Hypothalamus (tissue), 51 donors: ENCODE measurements around the gene EIF2S2.

Source experiments
- DNase-seq, 51 donors: peaks; one replicate each; lab custom pipeline; 2025; lab: John Stamatoyannopoulos, UW

Gene EIF2S2

DNA sequence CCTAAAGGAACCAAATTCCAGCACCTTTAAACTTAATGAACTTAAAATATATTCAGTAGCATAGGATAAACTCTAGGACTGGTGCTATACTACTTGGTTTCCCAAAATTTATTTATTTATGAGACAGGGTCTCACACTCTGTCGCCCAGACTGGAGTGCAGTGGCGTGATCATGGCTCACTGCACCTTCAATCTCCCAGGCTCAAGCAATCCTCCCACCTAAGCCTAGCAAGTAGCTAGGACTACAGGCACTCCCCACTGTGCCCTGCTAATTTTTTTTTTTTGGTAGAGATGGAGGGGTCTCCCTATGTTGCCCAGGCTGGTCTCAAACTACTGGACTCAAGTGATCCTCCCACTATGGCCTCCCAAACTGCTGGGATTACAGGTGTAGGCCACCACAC is 21.4 kb downstream of the EIF2S2 start:
- no peak for DNase-seq

DNA sequence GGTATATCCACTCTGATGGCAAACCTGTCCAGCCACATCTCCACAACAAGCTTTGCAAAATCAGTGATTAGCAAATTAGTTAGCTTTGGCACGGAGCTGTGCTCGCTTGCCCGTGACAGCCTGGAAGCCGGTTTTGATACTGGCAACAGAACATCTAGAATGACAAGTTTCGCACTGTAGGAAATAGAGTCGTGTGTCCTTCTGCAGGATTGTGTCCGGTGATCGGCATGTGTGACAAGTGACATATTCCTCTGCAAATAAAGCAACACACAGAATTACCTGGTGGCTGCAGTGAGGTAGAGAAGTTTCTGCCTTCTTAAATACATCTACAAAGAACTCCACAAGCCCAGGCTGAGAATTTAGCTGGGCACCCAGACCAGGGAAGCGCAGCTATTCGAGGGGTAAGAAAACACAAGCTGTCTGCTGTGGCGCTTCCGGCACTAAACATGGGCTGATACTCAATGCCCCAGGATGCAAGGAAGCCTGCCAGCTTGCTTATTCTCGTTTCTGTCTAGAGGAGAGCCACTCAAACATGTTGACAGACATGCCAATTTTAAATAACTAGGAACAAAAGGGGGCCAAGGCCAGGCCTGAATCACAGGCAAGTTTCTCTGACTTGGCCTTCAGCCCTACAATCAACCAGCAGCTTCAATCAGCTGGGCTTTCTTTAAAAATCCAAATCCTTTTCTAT is 22.2 kb downstream of the EIF2S2 start:
- no peak for DNase-seq

DNA sequence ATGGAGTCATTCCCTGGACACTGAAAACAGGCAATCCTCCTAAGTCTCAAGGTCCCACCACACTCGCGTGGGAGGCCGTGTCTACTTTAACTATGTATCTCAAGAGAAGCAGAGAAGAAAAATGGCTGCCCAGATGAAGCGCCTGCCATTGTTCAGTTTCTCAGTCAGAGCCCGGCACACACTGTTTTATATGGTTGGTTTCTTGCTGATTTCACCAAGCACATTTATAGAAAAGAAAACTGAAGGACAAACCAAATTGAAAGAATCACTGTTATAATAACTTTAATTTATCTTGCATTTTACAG is 22.9 kb downstream of the EIF2S2 start:
- DNase-seq: no peak

DNA sequence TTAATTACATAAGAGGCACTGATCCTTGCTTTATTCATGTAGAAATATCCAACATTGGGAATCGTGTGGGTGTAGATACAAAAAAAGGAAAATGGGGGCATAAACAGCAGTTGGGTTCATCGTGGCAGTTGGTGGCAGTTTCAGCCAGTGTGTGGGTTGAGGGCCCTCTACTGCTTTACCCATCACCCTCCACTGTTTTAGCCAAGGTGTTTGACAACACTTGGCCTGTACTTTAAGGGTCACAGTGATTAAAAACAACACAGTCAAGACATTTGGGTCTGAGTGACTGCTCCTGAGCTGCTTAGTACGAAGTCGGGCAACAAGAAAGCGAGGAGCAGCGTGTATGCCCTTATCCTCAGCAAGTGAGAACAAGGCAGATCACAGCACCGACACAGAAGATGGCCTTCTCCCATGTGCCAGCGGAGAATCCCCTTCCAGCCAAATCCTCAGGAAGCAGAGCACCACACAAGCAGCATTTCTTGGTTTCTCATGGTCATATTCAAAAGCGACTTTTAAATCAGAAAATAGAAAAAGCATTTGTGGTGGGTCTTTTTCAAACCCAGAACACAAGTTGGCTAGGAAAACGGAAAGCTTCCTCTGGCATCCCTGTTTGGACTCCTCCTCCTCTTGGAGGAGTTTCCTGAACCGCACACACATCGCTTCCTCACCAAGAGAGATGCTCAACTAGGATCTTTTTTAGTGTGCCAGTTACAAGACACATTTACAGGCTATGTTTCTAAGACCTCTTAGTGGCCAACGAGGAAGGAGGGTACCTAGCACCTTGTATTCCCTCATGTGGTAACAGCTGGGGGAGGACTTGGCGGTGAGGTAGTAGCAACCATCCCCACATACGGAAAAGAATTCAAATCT is 23.5 kb downstream of the EIF2S2 start:
- no peak for DNase-seq

DNA sequence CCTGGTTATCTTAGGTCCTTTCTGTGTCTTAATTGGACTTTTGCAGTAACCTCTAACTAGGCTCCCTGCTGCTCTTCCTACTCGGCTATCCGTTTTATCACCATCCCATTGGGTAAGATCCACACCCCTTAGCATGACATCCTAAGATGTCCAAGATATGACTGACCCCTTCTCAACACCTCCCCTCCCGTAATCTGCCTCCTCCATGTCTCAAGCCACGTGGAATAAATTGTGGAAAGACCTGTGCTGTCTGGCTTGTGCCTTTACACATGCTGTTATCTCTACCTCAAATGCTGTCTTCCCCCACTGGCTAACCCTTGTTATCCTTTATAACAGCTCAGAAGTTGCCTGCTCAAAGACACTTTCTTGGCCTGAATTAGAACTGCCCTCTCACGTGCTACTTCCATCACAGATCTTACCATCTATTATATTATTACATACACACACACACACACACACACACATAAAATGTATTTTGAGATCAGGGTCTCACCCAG is 26.5 kb downstream of the EIF2S2 start:
- no peak for DNase-seq

DNA sequence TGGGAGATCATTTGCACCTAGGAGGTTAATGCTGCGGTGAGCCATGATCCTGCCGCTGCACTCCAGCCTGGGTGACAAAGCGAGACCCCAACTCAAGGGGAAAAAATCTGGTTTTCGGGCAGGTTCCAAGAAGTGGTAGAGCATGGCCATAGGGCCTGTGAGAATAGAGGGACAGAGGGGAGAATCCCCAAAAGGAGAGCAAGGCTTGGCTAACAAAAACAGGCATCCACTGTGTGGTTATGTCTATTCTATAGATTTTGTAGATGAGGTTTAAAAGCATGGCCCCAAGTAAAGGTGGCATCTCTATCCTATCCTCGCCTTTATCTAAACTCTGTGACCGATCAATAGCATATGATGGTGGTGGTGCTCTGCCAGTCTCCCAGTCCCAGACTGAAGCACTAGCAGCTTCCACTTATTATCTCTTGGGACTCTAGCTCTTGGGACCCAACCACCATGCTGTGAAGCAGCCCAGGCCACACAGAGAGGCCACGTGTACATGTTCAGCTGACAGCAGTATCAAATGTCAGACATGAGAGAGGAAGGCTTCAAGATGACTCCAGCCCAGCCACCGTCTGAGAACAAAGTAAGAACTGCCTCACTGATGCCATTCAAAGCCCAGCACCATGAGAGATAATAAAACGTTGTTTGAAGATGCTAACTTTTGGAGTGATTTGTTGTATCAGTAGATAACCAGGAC is 27.7 kb downstream of the EIF2S2 start:
- DNase-seq: no peak

DNA sequence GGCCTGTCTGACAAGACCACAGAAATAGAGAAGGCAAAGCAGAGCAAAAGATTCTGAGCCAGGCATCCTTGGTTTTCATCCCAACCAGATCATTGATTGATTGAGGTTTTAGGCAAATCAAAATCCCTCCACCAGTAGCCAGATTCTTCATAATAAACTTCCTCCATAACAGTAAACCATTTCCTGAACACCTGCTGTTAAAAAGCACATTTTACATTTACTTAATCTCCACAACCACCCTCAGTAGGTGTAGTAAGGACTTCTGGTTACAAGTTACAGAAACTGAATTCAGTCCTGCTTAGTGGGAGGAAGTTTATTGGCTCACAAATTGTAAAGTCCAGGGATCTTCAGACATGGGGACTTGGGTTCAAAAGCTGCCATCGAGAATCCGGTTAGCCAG is 28.3 kb downstream of the EIF2S2 start:
- DNase-seq: no peak

DNA sequence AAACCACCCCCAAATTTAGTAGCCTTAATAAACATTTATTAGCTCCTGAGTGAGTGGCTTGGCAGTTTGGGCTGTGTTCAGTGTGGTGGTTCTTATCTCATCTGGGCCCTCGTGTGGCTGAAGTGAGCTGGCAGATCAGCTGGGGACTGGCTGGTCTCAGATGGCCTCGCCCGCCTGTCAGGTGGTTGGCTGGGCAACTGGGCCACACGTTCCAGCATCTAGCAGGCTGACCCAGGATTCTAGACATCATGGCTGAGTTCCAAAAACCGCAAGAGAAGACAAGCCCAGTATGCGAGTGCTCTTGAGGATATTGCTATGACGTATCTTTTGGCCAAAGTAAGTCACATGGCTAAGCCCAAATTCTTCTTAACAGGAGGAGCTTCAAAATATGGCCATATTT is 28.9 kb downstream of the EIF2S2 start:
- peak in 12 of 51 donors; percentile 3 to 23 (median 10) for DNase-seq

DNA sequence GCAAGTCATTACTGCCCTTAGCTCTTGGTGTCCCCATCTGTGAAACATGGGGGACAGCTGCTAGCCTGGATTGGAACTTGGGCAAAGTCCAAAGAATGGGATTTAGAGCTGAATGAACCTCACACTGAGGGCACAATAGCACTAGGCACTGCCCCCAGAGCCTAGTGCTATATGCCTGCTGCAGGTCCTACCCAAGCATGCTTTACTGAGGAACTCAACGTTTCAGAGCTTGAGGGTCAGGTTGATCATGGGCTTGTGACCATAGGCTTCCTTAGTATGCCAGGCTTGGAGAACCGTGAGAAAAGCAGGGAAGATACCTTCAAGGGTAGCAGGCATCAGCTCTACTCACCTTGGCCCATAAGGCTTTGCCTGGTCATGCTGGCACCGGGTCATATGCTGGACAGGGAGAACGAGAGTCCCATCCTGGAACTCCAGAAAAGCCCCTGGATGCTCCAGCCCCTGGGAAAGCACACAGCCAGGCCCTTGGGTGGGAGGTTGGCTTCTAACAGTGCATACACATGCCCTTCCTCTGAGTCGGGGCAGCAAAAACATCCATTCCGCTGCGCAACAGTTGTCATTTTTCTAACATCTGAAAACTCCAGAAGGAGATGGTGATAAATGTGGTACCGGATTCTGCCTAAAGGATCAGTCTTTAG is 29.7 kb downstream of the EIF2S2 start:
- DNase-seq: no peak

DNA sequence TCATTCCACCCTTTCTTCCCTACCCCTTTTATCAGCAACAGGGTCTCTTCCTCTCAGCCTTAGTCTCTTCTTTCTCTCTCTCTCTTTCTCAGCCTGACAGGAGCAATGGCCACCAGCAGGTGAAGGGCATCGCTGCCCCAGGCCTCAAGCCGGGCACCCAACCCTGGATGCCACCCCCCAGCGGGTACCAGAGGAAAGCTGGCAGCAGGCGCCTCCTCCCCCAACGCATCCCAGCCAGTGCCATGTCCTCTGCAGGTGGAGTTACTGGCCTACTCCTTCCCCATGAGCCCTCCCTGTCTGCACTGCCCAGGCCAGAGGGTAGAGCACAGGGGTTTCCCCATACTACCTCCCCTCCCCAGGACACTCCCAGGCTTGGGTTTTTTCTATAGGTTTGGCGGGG is 32.2 kb downstream of the EIF2S2 start:
- no peak for DNase-seq

DNA sequence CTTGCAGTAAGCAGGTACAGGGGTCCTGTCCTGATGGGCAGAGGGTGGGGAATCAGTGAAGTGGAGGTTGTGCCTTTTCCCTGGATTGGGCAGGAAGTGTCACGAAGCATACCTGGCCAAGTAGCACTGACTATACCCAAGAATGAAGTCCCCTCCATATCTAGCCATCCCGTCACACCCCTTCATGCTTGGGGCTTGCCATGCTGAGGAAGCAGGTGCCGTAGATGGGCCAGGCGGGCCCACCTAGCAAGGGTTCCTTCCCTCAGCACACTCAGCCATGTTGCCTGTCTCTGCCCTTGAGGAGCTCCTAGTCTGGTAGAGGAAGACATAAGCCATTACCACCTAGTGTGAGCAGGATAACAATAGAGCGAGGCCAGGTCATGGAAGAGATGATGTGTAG is 33.5 kb downstream of the EIF2S2 start:
- DNase-seq: no peak

DNA sequence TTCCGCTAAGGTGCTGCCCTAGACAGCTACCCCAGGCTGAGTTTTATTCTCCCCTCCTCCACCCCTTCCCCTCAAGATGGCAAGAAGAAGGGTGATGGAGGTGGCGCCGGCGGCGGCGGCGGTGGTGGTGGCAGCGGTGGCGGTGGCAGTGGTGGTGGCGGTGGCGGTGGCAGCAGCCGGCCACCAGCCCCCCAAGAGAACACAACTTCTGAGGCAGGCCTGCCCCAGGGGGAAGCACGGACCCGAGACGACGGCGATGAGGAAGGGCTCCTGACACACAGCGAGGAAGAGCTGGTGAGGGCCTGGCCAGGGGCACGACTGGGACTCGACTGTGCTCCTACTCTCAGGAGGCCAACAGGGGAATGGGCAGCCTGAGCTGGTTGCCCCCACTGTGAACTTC is 35.1 kb downstream of the EIF2S2 start:
- DNase-seq: no peak

DNA sequence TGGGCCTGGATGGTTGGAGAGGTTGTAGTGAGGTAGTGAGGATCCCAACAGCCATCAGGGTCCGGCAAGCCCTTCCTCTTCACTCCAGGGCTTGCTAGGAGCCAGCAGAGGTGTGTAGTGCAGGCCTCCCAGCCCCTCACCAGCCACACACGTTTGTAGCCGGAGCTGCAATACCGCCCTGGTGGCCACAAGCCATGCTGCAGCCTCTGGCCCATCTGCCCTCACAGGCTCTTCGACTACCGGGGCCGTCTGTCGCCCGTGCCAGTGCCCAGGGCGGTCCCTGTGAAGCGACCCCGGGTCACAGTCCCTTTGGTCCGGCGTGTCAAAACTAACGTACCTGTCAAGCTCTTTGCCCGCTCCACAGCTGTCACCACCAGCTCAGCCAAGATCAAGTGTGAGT is 36.4 kb downstream of the EIF2S2 start:
- no peak for DNase-seq

DNA sequence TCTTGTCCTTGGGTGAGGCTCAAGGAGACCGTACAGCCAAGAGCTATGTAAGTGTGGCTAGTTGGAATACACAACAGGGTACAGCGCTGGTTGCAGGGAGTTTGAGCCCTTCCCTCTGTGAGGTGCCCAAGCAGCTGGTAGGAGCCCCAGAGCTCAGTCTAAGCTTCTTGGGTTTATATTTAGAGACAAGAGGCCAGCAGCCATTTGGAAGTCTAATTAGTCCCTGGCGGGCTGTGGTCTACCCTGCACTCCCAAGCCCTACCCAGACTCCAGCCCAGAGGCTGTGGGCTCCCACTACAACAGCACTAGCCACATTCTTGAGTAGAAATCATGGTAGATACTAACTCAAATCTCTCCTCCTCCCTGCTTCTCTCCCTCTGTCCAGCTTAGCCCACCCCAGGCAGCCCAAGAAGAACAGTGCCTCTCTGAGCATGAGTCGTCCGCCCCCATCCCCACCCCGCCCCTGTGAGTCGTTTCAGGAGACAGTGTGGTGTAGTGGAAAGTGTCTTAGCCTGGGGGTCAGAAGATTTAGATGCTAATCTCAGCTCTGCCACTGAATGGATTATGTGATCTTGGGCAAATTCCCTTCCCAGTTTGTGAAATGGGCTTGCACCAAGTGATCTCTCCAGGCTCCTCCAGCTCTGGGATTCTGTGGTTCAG is 37.8 kb downstream of the EIF2S2 start:
- DNase-seq: no peak

DNA sequence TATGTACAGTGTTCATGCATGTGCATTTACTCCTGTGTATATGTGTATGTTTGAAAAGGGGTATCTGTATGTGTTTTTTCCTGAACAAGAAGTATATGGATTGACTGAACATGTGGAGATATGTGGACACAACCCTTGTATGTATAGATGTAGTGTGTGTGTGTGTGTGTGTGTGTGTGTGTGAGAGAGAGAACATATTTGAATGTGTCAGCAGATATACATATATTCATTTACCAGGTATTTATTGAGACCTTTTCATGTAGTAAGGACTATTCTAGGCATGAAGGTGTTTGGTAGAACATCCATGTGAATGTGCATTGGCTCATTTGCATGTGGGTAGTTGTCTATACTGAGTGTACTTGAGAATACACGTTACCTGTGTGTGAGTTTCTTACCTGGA is 39.3 kb downstream of the EIF2S2 start:
- no peak for DNase-seq

DNA sequence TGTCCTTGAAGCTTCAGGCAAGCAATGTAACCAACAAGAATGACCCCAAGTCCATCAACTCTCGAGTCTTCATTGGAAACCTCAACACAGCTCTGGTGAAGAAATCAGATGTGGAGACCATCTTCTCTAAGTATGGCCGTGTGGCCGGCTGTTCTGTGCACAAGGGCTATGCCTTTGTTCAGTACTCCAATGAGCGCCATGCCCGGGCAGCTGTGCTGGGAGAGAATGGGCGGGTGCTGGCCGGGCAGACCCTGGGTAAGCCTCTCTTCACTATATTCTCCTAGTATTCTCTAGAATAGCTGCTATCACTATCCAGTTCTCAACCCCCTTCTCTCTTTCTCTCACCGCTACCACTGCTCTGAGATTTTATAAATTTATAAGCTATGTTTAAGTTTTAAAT is 40.0 kb downstream of the EIF2S2 start:
- peak in 6 of 51 donors; percentile 2 to 24 (median 10) for DNase-seq

DNA sequence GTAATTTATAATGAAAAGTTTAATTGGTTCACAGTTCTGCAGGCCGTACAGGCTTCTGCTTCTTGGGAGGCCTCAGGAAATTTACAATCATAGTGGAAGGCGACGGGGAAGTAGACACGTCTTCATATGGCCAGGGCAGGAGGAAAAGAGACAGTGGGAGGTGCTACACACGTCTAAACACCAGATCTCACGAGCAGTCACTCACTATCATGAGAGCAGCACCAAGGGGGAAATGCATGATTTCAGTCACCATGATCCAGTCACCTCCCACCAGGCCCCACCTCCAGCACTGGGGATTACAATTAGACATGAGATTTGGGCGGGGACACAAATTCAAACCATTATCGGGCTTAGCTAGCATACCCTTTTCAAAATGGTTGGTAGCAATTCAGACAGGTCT is 41.2 kb downstream of the EIF2S2 start:
- no peak for DNase-seq

DNA sequence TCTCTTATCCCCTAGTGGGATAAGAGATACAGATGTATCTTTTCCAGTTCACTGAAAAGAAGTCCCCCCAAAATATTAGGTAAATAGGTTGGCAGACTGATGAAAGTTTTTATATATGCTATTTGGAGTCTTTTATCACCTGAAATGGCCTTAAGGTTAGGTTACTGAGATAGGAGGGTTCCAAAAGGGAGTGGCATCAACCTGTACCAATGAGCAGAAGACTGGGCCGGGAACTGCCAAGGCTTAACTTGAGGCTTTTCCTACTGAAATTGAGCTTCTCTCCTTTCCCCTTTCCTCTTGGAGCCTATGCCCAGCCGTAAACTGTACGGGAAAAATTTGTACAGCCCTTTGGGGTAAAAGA is 42.0 kb downstream of the EIF2S2 start:
- no peak for DNase-seq

DNA sequence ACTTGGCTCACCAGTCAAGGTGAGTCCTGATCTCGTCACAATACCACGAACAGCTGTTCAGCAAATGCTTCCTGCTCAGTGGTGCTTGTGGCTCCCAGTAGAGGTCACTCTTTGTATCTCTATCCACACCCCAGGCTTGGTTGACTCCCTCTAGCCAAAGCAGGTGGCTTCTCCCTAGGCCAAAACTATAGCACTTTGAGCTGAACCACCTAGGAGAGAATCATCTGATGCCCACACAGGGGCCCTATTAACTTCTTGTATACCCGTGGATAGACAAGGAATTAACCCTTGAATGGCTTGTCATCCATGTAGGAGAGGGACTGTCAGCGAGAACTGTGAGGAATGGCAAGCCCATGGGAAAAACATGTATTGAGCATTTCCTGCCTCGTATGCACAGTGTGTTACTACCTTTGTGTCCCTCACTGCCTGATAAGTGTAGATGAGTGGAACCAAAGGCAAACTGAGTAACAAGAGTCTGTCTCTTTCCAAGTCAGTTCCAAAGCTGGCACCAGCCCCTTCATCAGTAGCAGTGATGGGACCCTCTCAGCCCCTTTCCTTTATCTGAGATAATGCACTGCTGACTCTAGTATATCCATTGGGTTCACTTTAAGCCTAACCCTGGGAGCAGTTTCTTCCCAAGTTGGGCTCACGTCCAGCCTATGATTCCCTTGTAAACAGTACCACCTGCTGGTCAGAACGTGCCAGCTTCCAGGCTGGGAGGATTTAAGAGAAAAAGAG is 42.5 kb downstream of the EIF2S2 start:
- DNase-seq: peak in 48 of 51 donors; percentile 8 to 88 (median 52)

DNA sequence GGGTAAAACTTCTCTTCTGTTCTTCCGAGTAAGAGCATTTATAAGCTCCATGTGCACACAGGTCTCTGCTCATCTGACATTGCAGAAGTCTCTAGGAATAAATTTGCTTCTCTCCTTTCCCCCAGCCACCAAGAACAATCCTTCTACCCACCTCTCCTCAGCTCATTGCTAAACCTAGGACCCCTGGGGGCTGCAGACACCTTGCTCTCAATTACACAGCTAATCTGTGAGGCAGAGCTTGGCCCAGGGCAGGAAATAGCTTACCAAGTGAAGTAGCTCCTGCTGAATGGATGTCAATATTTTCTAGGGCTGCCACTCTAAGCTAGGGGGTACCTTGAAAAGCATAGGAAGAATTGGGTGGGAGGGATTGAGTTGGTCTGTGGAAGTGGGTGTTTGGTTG is 44.0 kb downstream of the EIF2S2 start:
- no peak for DNase-seq
